GM12801 (cell line): ENCODE measurements around the gene PPP1R11.

ENCODE experiments used
- TF ChIP-seq, protein P1 (sequence below): IDR thresholded peaks from one replicate; pipeline ENCODE4 v1.5.1; 2011; ENCODE audit warnings: control low read depth; ENCODE audit not compliant: insufficient read length; ENCODE audit errors: extremely low read depth

The PPP1R11 gene

DNA sequence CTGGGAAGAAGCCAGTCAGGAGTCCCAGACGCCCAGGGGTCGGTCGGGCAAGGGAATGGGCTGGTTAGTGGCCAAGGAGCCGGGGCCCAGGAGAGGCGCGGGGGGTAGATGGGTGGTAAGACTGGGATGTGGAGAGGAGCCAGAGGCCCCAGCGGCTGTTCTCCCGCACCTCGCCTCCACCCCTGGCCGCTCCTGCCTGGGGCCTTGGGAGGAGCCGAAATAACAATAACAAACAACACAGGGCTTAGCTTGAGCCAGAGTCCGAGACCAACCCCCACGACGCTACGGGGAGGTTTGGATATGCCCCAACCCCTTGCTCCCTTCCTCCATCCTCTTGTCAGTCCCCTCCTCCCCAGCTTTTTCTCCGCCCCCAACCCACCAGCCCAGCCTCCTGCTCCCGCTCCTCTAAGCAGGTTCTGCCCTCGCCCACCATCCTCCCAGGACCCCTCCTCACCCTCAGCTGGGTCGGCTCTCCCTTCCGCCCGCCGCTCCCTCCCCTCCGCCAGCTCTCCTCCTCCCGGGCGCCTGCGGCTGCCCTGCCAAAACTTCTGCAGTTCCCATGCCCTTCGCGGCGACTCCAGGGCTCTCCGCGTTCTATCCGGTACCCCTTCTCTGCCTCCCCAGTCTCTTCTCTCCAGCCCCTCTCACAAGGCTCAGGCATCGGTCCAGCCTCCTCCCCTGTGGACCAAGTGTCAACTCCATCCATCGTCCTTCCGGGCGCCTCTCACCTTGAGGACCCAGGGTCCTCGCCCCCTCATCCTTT is 7.5 kb downstream of the PPP1R11 start:
- TF ChIP-seq, protein P1, sequence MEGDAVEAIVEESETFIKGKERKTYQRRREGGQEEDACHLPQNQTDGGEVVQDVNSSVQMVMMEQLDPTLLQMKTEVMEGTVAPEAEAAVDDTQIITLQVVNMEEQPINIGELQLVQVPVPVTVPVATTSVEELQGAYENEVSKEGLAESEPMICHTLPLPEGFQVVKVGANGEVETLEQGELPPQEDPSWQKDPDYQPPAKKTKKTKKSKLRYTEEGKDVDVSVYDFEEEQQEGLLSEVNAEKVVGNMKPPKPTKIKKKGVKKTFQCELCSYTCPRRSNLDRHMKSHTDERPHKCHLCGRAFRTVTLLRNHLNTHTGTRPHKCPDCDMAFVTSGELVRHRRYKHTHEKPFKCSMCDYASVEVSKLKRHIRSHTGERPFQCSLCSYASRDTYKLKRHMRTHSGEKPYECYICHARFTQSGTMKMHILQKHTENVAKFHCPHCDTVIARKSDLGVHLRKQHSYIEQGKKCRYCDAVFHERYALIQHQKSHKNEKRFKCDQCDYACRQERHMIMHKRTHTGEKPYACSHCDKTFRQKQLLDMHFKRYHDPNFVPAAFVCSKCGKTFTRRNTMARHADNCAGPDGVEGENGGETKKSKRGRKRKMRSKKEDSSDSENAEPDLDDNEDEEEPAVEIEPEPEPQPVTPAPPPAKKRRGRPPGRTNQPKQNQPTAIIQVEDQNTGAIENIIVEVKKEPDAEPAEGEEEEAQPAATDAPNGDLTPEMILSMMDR: no peak

DNA sequence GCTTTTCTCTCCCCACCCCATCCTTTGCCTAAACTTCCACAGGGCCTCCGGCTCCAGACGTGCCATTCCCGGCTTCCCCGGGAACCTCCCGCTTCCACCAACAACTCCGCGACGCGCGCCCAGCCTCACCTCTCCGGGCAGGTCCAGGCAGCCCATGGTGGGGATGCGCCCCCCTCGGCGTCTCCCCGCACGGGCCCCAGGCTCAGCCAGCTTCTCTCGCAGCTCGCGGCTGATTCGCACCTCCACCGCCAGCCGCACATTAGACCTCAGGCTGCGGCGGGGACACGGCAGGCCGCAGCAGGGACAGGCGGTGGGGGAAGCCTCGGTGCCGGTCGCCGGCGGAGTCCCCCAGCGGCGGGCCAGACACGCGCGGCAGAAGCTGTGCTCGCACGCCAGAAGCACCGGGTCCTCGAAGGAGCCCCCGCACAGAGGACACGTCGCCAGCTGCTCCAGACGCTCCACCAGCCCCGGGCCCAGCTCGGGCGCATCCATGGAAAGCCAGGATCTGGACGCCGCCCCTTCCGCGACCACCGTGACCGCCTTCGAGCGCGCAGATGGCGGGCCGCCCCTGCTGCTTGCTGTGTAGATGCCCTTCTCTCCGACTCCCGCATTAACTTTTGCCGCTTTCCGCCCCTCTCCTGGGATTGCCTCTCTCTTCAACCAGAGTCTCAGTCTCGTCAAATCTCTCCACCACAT is 8.2 kb downstream of the PPP1R11 start, which contains the start of gene RNF39:
Gene RNF39, minus strand, starts transcription at position 676 of the 696 bp plus-strand sequence. Its CDS starts 184 bp downstream, at position 492.
- TF ChIP-seq, protein P1: no peak

GRCh38 chr6:30075790-30076732 is 9.1 kb downstream of the PPP1R11 start:
- TF ChIP-seq, protein P1: no peak

- TF ChIP-seq, protein P1: no peak
Measured at GRCh38 chr6:30077218-30077617, 10.2 kb downstream of the PPP1R11 start.

- TF ChIP-seq, protein P1: no peak
Measured at GRCh38 chr6:30087876-30088275, 20.9 kb downstream of the PPP1R11 start.

DNA sequence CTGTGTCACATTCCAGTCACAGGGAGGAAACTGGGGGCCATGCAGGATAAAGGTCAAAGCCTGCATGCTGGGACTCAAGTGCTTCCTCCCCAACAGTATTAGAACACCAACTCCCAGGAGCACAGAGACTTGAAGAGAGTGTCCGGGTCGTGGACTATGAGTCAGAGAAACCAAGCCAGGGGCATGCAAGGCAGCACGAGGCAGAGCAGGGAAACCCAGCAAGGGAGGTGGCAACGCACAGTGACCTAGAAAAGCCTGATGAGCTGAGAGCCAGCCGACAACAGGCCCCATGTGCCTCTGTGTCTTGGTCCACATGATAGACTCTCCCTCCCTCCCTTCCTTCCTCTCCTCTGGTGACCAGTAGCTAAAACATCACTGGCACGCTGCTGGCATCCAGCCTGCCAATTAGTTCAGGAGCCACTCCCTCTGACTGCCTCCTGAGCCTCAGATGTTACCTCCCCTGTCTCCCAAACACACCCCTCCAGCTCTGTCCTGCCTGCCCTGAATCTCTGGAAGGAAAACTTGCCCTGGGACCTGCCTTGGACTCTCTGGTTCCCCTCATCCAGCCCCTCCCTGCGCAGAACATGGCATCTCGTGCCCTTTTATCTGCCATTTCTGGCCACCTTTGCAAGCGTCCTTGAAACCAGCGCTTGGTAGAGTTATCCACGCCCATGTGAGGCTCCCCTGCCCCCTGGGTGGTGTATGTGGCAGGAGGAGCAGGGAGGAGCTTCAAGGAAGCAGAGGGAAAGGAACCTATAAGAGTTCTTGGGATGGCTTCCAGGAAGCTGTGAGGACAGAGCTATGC is 24.8 kb downstream of the PPP1R11 start:
- TF ChIP-seq, protein P1: no peak
